ENCODE results near the gene PARP11. TPM values are rescaled to one million over a fixed set of nuclear protein-coding genes. Genes with fewer than 3 reads are reported as not detected.

PARP11 gene
- total RNA-seq, 4 donors from 2014 or later, result 0.77 to 16.4 (median 8.8) TPM

DNA sequence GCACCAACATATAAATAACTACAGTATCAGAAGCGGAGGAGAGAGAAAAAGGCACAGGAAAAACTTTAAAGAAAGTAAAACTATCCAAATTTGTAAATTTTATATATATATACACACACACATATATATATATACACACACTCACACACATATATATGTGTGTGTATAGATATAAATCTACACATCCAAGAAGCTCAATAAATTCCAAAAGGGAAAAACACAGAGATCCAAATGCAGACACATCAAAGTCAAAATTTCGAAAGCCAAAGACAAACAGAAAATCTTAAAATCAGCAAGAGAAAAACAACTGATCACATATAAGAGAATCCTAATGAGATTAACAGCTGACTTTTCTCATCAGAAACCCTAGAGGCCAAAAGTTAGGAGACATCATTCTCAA, 37.3 kb downstream of the PARP11 start:
- no peak for DNase-seq
- TF ChIP-seq, protein P1, sequence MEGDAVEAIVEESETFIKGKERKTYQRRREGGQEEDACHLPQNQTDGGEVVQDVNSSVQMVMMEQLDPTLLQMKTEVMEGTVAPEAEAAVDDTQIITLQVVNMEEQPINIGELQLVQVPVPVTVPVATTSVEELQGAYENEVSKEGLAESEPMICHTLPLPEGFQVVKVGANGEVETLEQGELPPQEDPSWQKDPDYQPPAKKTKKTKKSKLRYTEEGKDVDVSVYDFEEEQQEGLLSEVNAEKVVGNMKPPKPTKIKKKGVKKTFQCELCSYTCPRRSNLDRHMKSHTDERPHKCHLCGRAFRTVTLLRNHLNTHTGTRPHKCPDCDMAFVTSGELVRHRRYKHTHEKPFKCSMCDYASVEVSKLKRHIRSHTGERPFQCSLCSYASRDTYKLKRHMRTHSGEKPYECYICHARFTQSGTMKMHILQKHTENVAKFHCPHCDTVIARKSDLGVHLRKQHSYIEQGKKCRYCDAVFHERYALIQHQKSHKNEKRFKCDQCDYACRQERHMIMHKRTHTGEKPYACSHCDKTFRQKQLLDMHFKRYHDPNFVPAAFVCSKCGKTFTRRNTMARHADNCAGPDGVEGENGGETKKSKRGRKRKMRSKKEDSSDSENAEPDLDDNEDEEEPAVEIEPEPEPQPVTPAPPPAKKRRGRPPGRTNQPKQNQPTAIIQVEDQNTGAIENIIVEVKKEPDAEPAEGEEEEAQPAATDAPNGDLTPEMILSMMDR (IDR thresholded peaks at IDR 0.05), result no peak
- TF ChIP-seq POLR2A (IDR thresholded peaks at IDR 0.05), result no peak
- H3K36me3 ChIP-seq, result no peaks in the 10 kb centered on the region
- no peak overlapping the region for H3K4me3 ChIP-seq
- no peaks in the 10 kb centered on the region for H3K4me1 ChIP-seq
- intact Hi-C loops (cut with DNase I; ENCODE audit: low total_unique reads), result no loop called here
- H3K9me3 ChIP-seq, result no peaks in the 10 kb centered on the region
- no peak overlapping the region for H3K27ac ChIP-seq
- no peaks in the 10 kb centered on the region for H3K27me3 ChIP-seq

DNA sequence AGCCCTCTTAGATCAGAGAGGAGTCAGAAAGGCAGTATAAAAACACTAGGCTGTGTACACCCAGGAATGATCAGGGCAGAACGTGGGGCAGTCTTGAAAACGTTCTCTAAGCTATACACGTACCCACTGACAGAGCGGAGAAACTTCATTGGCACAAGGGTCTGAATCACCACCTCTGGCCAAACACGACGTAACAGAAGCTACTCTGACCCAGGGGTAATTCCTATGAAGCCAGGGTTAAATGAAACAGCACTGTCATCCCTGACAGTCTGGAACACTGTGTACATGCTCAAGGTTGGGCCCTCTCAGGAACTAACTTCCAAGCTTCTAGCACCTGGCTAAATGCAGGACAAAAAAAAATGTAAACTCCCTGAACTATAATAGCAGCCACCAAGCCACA, 38.4 kb downstream of the PARP11 start:
- DNase-seq, result no peak
- no peaks in the 10 kb centered on the region for H3K36me3 ChIP-seq
- H3K27me3 ChIP-seq, result no peaks in the 10 kb centered on the region
- H3K27ac ChIP-seq, result no peak overlapping the region
- H3K4me3 ChIP-seq, result no peak overlapping the region
- no peaks in the 10 kb centered on the region for H3K4me1 ChIP-seq
- TF ChIP-seq, protein P1 (IDR thresholded peaks at IDR 0.05), result no peak
- no peak for TF ChIP-seq POLR2A (IDR thresholded peaks at IDR 0.05)
- intact Hi-C loops (cut with DNase I; ENCODE audit: low total_unique reads), result no loop called here
- no peaks in the 10 kb centered on the region for H3K9me3 ChIP-seq

DNA sequence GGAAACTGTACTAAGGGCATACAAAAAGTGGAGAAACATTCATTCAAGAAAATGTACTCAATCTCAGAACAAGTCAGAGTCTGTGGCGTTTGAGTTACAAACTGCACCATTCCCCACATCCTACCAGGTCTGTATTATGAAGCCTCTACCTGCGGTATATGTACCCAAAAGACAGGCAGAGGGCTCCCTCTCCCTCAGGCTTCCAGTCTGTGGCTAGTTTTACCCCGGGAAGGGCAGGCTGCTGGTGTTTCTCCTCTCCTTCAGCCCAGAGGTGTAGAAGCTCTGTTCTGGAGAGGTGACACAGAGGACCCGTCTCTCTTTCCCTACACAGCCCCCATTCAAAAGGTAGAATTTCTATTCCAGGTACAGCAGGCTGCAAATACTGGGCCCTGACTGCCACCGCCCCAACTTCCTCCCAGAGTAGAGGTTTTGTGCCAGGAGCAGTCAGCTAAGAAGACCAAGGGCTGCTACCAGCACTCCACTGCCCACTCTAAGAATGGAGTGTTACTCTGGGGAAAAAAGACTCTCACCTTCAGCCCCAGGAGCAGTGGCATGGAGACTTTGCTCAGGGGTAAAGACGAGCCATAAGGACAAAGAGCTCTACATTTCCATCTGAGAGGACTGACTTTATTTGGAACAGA, 39.4 kb downstream of the PARP11 start:
- DNase-seq, result no peak
- Histone ChIP-seq H3K9me3 (no peaks in the 10 kb centered on the region), H3K4me1 (no peaks in the 10 kb centered on the region), H3K4me3 (no peak overlapping the region), H3K36me3 (no peaks in the 10 kb centered on the region), H3K27me3 (no peaks in the 10 kb centered on the region), H3K27ac (no peak overlapping the region)
- no peak for TF ChIP-seq POLR2A (IDR thresholded peaks at IDR 0.05)
- TF ChIP-seq, protein P1 (IDR thresholded peaks at IDR 0.05), result no peak
- intact Hi-C loops (cut with DNase I; ENCODE audit: low total_unique reads), result no loop called here

DNA sequence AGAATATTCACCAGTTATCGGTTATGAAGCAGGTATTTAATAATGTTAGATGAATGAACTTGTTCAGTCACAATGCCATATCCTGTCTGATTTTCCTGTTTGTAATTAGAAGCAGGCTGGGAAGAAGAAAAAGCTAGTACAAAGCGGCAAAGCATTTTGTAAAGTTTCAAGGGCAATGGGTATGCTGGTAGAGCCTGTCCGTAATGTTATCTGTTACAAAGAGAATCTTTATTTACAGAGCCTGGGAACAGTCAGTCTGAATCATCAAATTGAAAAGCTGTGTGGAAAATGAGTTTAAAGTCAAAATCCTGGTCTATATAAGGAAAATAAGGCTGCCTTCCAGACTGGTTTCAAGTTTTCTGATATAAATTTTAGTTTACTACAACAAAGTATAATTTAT, 40.5 kb downstream of the PARP11 start:
- intact Hi-C loops (cut with DNase I; ENCODE audit: low total_unique reads), result no loop called here
- no peaks in the 10 kb centered on the region for H3K36me3 ChIP-seq
- no peak overlapping the region for H3K27ac ChIP-seq
- no peak overlapping the region for H3K4me3 ChIP-seq
- DNase-seq, result no peak
- H3K27me3 ChIP-seq, result no peaks in the 10 kb centered on the region
- H3K4me1 ChIP-seq, result no peaks in the 10 kb centered on the region
- TF ChIP-seq POLR2A (IDR thresholded peaks at IDR 0.05), result no peak
- TF ChIP-seq, protein P1 (IDR thresholded peaks at IDR 0.05), result no peak
- H3K9me3 ChIP-seq, result no peaks in the 10 kb centered on the region

DNA sequence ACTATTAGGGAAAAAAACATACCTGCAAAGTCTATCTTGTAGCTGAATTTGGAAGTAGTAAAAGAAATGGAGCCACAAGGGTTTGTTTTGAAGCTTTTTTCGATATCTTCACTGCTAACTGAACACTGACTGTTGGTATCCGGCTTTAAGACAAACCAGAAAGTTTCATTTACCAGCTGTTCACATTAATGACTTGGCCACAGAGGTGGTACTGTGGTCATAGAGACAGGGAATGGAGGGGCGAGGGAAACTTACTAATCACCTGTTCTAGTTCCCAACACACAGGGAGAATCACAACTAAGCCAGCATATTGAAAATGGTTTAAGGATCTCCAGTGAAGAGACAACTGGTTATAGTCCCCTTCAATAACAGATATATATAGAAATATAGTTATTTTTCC, 44.3 kb downstream of the PARP11 start:
- Histone ChIP-seq H3K4me1 (no peaks in the 10 kb centered on the region), H3K27ac (no peak overlapping the region), H3K27me3 (no peaks in the 10 kb centered on the region), H3K9me3 (no peaks in the 10 kb centered on the region), H3K4me3 (no peak overlapping the region), H3K36me3 (no peaks in the 10 kb centered on the region)
- no peak for DNase-seq
- TF ChIP-seq POLR2A (IDR thresholded peaks at IDR 0.05), result no peak
- TF ChIP-seq, protein P1 (IDR thresholded peaks at IDR 0.05), result no peak
- intact Hi-C loops (cut with DNase I; ENCODE audit: low total_unique reads), result no loop called here

Measured in uterus (tissue), 4 donors.